ENCODE results near the gene CAMK2D. TPM values are rescaled to one million over a fixed set of nuclear protein-coding genes. Genes with fewer than 3 reads are reported as not detected.

The CAMK2D gene
- total RNA-seq, 1 experiment from 2014 or later: 24.4 TPM

GRCh38 chr4:113524096-113524495 lies 237.4 kb downstream of the CAMK2D start:
- DNase-seq (ENCODE audit: low read depth): no peak

GRCh38 chr4:113522433-113522832 lies 239.1 kb downstream of the CAMK2D start:
- no peak for DNase-seq (ENCODE audit: low read depth)

- no peak for DNase-seq (ENCODE audit: low read depth)
These were observed 248.2 kb downstream of the CAMK2D start for GRCh38 chr4:113513382-113513781.

GRCh38 chr4:113512880-113513279 lies 248.7 kb downstream of the CAMK2D start:
- DNase-seq (ENCODE audit: low read depth): no peak

- no peak for DNase-seq (ENCODE audit: low read depth)
These were observed 249.6 kb downstream of the CAMK2D start for GRCh38 chr4:113511944-113512343.

GRCh38 chr4:113509851-113510250 lies 251.7 kb downstream of the CAMK2D start:
- DNase-seq (ENCODE audit: low read depth): no peak

- no peak for DNase-seq (ENCODE audit: low read depth)
These were observed 256.5 kb downstream of the CAMK2D start for GRCh38 chr4:113505044-113505443.

- no peak for DNase-seq (ENCODE audit: low read depth)
These were observed 257.1 kb downstream of the CAMK2D start for GRCh38 chr4:113504422-113504821.

GRCh38 chr4:113503691-113504090 lies 257.8 kb downstream of the CAMK2D start:
- no peak for DNase-seq (ENCODE audit: low read depth)

GRCh38 chr4:113502906-113503305 lies 258.6 kb downstream of the CAMK2D start:
- no peak for DNase-seq (ENCODE audit: low read depth)

- DNase-seq (ENCODE audit: low read depth): peak; percentile 8
These were observed 259.1 kb downstream of the CAMK2D start for GRCh38 chr4:113502476-113502875.

- DNase-seq (ENCODE audit: low read depth): no peak
These were observed 261.1 kb downstream of the CAMK2D start for GRCh38 chr4:113500424-113500823.

GRCh38 chr4:113499696-113500095 lies 261.8 kb downstream of the CAMK2D start:
- DNase-seq (ENCODE audit: low read depth): peak; percentile 70

- no peak for DNase-seq (ENCODE audit: low read depth)
These were observed 262.4 kb downstream of the CAMK2D start for GRCh38 chr4:113499166-113499565.

- no peak for DNase-seq (ENCODE audit: low read depth)
These were observed 264.2 kb downstream of the CAMK2D start for GRCh38 chr4:113497154-113497884.

GRCh38 chr4:113496698-113497097 lies 264.8 kb downstream of the CAMK2D start:
- no peak for DNase-seq (ENCODE audit: low read depth)

- no peak for DNase-seq (ENCODE audit: low read depth)
These were observed 265.7 kb downstream of the CAMK2D start for GRCh38 chr4:113495790-113496189.

- DNase-seq (ENCODE audit: low read depth): no peak
These were observed 278.4 kb downstream of the CAMK2D start for GRCh38 chr4:113483131-113483530.

GRCh38 chr4:113482325-113482724 lies 279.2 kb downstream of the CAMK2D start:
- no peak for DNase-seq (ENCODE audit: low read depth)

- DNase-seq (ENCODE audit: low read depth): no peak
These were observed 279.7 kb downstream of the CAMK2D start for GRCh38 chr4:113481820-113482219.

GRCh38 chr4:113480109-113480508 lies 281.4 kb downstream of the CAMK2D start:
- no peak for DNase-seq (ENCODE audit: low read depth)

GRCh38 chr4:113478032-113478431 lies 283.5 kb downstream of the CAMK2D start:
- DNase-seq (ENCODE audit: low read depth): no peak

- peak; percentile 46 for DNase-seq (ENCODE audit: low read depth)
These were observed 284.7 kb downstream of the CAMK2D start for GRCh38 chr4:113476800-113477199.

- peak; percentile 74 for DNase-seq (ENCODE audit: low read depth)
These were observed 287.5 kb downstream of the CAMK2D start for GRCh38 chr4:113474017-113474416.

All from M059J (cell line).